HK-2 (cell line): Measurements from ENCODE around the gene IVNS1ABP.
A peak's percentile ranks its signal among the peaks of the same experiment; 100 is the strongest.
"Not testable (repeated sequence)": the region's sequence is repeated elsewhere in the genome, so short reads cannot be mapped to it uniquely, and the experiment has no call there.

Source experiments
- DNase-seq: peaks from one replicate; pipeline ENCODE4 v3.0.0-alpha.2; 2018; ENCODE audit not compliant: unreplicated experiment

Gene IVNS1ABP

DNA sequence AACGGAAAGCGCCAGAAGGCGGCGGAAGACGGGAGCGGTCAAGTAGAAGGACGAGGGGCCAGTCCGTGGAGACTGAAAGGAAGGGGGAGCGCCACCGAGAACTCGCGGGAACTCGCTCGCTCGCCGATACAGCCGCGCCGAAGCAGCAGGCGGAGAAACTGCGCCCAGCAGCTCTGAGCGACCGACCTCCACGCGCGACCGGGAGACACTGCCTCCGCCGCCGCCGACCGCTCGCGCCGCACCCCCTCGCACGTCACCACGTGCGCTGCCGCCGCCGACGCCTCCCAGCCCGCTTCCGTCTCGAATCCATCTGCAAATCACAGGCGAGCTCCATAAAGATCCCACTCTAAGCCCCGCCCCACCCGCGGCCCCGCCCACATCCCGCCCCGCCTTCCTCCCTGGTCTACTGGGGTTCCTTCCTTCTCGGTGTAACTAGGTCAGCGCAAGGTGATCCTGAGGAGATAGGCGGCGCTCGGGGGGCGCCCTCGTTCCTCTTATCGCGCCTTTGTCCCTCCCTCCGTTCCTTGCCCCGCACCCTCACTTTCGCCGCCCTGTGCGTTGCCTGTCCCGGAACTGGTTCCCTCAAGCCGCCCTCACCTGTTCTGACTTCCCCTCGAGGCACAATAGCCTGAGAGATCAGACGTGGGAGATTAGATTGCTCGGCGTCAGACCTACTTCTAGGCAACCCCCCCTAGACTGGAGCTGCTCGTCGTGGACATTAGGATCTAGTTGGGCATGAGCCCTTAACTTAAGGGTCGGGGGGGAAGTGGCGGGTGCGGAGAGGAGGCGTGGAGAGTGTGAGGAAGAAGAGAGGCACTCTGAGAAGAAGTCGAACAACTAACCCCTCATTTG is at the start of gene IVNS1ABP:
IVNS1ABP (minus strand) TSS at position 210 of the 852 bp plus-strand sequence. CDS start 7,750 bp downstream, outside the sequence.
- peak; percentile 100 for DNase-seq

DNA sequence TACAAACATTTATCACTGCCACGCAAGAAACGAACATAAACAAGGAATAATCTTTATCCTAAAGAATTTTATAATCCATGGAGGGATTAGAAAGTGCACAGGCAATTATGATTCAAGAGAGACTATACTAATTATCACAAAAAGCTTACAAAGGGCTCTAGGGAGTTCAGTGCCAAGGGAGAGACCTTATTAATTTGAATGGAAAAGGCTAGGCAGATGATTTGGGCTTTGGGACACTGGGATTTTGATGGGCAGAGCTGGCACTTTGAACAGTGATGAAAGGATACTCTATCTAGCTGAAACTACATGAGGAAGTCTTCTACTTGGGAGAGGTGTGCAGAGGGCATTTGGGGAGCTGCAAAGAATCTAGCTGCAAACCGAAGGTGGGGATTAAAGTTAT is 48.9 kb upstream of the IVNS1ABP start:
- no peak for DNase-seq

DNA sequence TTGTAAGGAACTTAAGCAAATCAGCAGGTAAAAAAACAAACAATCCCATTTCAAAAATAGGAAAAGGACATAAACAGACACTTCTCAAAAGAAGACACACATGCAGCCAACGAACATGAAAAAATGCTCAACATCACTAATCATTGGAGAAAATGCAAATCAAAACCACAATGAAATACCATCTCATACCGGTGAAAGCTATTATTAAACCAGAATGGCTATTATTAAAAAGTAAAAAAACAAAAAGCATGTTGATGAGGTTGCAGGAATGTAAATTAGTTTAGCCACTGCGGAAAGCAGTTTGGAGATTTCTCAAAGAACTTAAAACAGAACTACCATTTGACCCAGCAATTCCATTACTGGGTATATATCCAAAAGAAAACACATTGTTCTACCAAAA is 47.5 kb upstream of the IVNS1ABP start:
- not testable (repeated sequence) for DNase-seq

DNA sequence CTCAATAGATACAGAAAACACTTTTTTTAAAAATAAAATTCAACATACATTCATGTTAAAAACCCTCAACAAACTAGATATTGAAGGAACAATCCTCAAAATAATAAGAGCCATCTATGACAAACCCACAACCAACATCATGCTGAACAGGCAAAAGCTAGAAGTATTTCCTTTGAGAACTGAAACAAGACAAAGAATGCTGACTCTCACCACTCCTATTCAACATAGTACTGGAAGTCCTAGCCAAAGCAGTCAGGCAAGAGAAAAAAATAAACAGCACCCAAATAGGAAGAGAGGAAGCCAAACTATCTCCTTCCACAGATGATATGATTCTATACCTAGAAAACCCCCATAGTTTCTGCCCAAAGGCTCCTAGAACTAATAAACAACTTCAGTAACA is 46.2 kb upstream of the IVNS1ABP start:
- DNase-seq: no peak

DNA sequence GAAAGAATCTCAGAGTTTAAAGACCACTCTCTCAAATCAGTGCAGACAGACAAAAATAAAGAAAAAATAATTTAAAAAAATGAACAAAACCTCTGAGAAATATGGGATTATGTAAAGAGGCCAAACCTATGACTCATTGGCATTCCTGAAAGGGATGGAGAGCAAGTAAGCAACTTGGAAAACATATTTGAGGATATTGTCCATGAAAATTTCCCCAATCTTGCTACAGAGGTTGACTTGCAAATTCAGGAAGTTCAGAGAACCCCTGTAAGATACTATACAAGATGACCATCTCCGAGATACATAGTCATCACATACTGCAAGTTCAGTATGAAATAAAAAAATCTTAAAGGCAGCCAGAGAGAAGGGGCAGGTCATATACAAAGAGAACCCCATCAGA is 43.7 kb upstream of the IVNS1ABP start:
- no peak for DNase-seq

DNA sequence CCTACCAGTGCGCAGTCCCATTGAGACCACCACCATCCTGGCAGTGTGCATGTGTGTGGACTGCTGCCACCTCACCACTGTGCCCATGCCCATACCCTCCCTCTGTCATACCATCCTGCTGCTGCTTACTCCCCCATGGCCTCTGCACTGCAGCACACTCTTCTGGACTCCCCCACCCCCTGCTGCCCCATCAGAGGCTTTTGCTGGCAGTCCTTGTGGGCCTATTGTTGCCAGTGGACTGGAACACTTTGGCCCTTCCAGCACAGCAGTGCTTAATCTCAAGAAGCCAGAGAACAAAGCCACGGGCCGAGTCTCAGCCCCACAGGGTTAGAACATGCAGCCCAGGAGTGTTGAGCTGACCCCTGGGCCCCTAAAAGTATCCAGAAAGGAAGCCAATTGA is 41.9 kb upstream of the IVNS1ABP start:
- no peak for DNase-seq

DNA sequence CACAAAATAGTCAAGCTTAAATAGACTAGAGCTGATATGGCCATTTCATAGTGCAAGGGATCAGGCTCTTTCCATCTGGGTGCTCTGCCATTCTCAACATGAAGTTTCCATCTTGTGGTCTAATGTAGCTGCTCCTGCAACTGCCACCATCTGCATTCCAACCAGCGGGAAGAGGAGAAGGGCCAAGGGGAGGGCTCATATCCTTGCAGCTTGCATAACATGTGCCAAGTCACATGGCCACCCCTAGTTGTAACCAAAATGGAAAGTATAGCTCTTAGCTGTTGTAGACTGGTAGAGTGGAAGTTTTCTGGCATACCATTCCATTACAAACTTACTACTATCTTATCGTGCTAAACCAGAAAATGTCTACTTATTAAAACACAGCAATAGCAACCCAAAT is 38.9 kb upstream of the IVNS1ABP start:
- DNase-seq: no peak

DNA sequence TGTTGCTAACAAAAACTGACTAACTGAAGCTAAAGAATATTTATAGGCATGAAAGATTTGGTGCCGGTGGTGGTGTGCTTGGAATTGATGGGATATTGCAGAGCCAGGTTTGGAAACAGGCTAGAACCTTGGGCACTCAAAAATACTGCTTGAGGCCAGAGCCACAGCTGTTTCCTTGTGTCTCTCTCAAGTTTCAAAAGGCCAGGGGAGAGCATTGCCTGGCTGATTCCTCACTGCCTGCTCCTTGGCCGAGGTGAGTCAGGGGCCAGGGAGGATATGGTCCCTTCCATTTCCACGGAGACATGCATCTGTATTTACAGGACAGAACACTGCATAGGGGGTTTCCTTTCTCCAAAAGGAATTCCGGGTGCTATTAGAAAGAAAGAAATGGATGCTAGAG is 36.1 kb upstream of the IVNS1ABP start:
- DNase-seq: no peak

DNA sequence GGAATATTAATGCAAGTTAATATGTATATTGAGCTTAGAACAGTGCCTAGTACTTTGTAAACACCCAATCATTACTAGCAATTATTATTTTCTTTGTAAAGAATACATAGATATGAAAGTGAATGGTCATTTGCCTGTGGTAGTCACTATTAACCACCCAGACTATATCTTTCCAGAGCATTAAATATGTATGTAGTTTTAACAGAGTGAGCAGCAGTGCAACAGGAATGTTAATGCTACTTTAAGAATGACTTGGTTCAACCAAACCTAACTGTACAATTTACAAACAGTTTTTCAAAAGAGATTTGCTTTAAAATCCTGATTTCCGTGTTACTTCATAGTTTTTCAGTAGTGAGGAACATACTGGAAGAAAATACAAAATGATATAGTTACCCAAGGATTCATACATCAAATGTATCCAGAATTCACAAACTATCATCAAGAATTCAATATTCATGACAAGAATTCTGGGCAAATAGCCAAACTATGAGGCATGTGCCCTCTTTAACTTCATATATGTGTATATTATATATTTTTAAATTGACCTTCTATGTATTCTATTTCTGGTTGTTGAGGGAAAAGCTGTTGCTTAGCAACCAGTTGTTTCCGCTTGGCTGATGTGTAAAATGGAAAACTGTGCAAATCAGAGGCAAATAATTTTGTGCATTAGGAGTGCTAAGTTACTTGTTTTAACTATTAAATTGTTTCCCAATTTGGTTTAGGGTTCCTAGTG is 34.9 kb upstream of the IVNS1ABP start:
- no peak for DNase-seq

DNA sequence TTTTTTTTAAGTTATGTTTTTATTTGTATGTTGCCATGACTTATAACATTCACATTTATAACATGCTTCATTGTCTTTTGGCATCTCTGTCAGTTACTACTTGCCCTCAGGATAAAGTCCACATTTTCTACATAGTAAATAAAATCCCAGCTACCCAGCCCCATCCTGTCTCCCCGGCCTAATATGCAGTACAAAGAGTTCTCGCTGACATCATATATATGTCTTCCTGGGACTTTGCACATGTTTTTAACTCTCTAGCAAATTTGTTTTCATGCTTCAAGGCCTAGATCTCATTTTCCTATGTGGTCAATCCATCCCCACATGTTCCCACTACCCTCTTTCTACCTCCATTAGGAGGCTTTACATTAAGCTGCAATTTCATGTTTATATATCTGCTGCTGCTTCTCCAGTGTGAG is 33.0 kb upstream of the IVNS1ABP start:
- no peak for DNase-seq

DNA sequence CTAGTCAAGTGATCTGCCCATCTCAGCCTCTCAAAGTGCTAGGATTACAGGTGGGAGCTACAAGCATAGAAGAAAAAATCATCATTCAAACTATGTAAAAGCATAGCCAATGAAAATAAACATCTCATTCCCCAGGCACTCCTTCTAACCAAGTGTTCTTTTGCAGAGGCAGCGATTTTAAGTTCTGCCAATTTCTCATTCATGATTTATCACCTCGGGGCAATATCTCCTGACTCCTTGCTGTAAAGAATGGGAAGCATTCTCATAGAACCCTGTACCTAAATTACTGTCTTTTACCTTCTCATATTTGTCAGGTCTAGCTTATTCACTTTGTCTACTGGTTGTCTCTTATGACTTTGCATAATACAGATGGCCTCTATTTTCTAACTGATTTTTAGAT is 32.5 kb upstream of the IVNS1ABP start:
- no peak for DNase-seq

DNA sequence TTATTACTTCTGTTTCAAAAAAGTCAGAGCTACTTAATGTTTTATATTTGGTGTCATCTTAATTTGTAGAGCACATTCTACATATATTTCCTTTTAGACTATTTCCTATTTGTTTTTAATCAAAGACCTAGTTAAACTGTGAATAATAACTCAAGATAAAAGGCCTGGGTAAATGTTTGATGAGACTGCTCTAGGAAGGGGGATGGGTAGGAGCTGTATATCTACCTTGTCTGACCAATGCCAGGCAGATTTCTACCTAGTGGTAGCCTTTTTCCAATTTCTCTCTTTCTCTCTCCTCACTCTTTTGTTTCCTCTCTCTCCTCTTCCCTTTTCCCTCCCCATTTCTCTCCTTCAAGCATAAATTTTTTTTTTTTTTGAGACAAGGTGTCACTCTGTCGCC is 31.9 kb upstream of the IVNS1ABP start:
- DNase-seq: no peak

DNA sequence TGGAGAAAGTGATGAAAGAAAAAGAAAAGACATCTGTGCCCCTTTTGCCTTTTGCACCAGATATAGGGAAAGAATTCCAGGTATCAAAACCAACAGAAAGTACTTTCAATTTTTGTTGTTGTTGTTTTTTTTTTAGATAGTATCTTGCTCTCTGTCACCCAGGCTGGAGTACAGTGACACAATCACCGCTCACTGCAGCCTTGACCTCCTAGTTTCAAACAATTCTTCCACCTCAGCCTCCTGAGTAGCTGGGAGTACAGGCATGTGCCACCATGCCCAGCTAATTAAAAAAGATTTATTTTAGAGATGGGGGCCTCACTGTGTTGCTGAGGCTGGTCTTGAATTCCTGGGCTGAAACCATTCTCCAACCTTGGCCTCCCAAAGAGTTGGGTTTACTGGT is 31.3 kb upstream of the IVNS1ABP start:
- DNase-seq: no peak

DNA sequence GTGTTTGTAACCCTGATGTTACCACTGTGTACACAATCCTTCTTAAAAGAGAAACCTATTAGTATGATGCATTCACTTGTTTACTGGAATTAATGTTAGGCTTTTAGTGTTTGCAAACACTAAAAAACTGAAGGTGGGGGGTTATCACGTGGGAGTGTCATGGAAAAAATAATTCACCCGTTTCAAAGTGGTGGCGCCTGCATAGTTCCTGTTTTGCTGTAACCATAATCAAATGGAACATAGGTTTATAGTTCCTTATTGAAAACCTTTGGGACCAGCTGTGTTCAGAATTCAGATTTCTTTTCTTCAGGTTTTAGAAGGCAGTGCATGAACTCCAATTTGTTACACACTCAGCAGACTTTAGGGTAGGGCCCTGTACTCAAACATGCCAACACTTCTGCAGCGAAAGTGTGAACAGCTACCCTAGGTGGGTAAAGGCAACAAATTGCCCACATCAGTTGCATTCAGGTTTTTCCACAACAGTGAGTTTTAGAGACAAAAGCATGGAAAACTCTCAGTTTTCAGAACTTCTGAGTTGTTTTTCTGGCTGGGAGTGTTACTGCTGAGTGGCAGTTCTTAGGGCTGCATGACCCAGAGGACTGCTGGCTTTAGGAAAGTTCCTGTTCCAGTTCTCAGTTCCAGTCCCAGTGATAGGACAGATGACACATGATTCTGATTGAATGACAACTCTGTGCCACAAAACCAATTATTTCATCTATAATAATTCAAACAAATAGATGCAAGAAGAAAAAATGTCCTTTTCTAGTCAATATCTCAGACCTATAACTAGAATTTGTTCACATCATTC is 29.1 kb upstream of the IVNS1ABP start:
- DNase-seq: no peak

DNA sequence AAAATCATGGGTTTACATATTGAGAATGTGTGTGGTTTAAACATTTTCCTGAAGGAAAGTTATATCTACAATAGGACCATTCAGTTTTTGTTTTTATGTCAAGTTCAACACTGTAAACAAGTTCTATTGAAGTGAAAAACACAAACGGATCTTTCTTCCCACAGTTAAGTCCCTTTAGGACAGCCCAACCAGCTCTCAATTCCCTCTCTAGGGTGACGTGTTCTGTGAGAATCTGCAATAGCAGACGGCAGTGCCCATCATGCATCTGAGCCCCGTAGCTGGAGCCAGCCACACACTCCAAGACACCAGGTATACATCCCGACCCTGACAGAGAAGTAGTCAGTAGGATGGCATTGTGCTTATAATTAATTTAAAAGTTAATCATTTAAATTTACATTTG is 26.3 kb upstream of the IVNS1ABP start:
- DNase-seq: no peak

DNA sequence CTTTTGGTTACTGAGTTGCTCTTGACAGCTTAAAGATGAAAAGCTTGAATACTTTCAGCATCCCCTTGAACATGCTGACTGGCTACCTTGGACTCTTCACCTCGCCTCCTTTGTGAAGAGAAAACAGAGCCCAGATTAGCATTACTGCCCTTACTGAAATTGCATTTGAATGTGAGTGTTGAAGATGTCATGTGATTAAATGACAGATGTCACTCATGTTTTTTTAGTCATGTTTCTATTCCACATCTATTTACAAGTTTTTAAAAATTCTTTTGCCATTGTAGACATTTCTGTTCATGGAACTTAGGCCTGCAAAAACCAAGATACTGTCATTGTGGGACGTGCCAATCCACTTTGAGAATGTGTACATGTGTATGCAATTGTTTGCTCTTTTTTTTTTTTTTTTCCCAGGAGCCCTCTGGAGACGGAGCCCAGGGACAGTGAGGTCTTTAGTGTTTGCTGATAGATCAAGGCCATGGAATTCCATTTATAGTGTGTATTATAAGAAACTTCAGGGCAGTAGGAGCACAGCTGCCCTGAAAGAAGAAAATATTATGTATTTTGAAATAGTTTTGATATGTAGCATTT is 25.7 kb upstream of the IVNS1ABP start:
- DNase-seq: no peak

DNA sequence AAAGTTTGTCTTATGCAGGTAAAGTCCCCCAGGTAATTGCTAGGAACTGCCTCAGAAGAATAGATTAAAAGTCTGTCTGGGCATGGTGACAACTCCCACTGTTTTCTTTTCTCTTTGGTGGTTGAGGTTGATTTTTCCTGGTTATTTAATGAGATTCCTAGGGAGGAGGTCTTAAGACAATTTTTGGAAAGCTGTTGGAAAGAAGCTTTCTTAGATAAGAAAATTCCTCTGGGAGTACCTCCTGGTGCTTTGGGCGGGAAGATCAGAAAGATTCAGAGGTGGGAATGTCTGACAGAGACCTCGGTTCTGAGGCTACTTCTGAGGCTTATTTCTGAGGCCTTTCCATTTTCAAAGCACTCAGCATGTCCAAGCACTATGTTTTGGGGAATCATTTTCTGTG is 25.0 kb upstream of the IVNS1ABP start:
- no peak for DNase-seq

DNA sequence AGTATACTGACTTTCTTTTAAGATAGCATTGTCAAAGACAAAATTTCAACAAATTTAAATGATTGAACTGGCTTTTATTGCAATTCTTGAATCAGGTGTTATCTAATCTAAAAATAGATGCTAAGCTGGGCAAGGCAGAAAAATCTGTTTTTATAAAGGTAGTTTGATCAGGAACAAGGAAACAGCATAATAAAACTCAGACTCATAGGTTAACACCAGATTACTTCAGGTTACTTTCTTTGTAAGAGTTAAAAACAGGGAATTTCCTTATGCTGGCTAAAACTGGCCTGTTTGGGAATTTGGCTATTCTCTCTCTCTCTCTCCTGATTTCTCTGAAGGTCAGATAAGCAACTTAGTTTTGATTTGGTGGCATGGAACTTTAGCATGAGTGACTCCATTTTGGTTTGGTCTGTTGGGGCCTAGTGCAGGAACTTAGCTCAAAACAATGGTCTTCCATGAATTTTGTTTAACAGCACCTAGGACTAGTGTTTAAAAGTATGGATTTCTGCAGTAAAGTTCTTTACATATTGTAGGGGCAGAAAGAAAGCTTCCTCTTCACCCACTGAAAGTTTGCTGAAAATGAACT is 24.2 kb upstream of the IVNS1ABP start:
- no peak for DNase-seq

DNA sequence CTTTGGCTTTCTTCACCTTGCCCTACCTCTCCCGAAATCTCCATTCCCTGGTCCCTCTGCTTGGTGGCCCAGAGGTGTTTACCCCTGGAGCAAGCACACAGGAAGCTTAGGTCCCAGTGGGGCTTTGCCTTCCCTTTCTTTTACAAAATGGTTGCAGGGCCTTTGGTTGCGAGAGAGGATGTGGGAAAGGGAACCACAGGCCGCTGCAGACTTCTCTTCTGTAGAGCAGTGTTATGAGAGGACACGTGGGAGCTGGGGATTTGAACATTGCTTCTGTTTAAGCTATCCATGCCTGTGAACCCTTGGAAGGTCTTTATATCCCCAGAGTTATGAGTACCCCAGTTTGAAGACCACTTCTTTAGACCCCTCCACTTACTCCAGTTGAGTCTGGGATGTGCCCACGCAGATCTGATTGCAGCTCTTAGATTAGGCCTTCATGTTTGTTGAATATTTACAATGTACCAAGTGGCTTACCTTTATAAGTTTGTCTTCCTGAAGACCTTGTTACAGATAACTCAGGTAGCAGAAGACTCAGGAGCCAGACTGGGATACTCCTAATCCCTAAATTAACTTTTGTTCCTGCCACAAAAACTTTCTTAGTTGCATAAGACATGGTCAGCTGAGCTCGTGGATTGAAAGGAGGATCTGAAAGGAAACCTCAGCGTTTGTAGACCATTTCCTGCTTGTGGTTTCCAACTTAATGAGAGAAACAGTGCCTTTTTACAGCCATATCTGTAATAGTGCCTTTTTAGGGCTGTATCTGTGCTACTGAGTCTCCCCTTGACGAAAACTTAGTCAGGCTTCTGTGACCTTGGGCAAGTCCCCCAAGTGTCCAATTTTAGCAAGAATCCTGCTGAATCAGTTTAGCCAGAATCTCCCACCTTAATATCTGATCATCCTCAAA is 21.9 kb upstream of the IVNS1ABP start:
- DNase-seq: no peak

DNA sequence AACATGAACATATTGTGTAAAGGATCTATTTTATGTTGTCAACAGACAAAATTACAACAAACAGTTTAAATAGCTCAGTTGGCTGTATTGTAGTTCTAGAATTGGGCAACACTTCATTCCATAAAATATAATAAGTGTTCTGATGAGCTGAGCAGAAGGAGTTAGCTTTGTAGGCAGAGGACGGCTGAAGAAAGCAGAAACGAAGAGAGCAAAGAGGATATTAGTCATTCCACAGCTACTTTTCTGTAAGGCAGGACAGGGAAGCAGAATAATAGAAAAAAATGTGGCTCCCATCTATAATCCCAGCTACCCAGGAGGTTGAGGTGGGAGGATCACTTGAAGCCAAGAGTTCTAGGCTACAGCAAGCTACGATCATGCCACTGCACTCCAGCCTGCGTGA is 20.2 kb upstream of the IVNS1ABP start:
- no peak for DNase-seq

DNA sequence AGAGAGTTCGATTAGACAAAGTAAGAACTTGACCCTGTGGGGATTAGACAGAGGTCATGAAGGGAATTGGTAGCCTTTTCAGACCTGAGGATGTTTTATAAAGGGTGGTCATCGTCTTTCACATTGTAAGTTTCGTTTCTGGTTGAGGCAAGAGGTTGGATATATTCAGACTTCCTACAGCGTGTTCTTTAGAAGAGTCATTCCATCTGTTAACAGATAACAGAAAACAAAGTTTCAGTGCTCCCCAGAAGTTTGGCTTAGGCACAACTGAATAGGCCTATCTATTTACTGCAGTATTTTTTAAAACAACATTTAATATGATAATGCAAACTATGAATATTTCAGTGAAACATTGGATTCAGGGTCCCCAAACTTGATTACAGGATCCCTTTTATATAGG is 17.1 kb upstream of the IVNS1ABP start:
- no peak for DNase-seq
